DND-41 (cell line): ENCODE measurements around the gene KLF14.
A peak's percentile ranks its signal among the peaks of the same experiment; 100 is the strongest.
"Not testable (repeated sequence)": the region's sequence is repeated elsewhere in the genome, so short reads cannot be mapped to it uniquely, and the experiment has no call there.

Source experiments
- ATAC-seq: fragments of 200-7000 bp; cut with Tn5 transposase; 3 replicates; pipeline ENCODE4 v1.9.1; 2021; ENCODE audit warnings: low read depth; ENCODE audit not compliant: insufficient read depth
- DNase-seq: peaks from one replicate; pipeline ENCODE4 v3.0.0-alpha.2; 2020
- H2AFZ ChIP-seq: 2 replicates; pipeline ENCODE4 v1.6.0; 2012; ENCODE audit warnings: low read depth, low read length
- H3K27ac ChIP-seq: 2 replicates; pipeline ENCODE4 v1.5.1; 2012; ENCODE audit warnings: low read length, inconsistent platforms
- H3K27me3 ChIP-seq: fragments of 200-600 bp; sonication (generic); 2 replicates; pipeline ENCODE4 v1.6.0; 2012; ENCODE audit warnings: low read length, mild to moderate bottlenecking, inconsistent platforms; ENCODE audit not compliant: insufficient read depth, poor library complexity
- H3K36me3 ChIP-seq: 2 replicates; pipeline ENCODE4 v1.5.1; 2012; ENCODE audit warnings: low read length, inconsistent platforms; ENCODE audit not compliant: insufficient read depth
- H3K4me1 ChIP-seq: 2 replicates; pipeline ENCODE4 v1.5.1; 2012; ENCODE audit warnings: mild to moderate bottlenecking, low read length; ENCODE audit not compliant: insufficient read depth
- H3K4me2 ChIP-seq: 2 replicates; pipeline ENCODE4 v1.6.0; 2012; ENCODE audit warnings: mild to moderate bottlenecking, moderate library complexity, low read length, inconsistent platforms; ENCODE audit not compliant: insufficient read depth
- H3K4me3 ChIP-seq, 2 experiments: fragments of 200-600 bp in 1 of 2; shearing (Covaris generic) in 1 of 2; 2 replicates each; pipeline ENCODE4 v1.5.1; 2012 to 2016; ENCODE audit warnings: inconsistent platforms in 2 of 2, low read length in 2 of 2, mild to moderate bottlenecking in 2 of 2, low read depth in 1 of 2, moderate library complexity in 1 of 2
- H3K79me2 ChIP-seq: 2 replicates; pipeline ENCODE4 v1.6.0; 2012; ENCODE audit warnings: low read length, inconsistent platforms; ENCODE audit not compliant: insufficient read depth
- H3K9ac ChIP-seq: 2 replicates; pipeline ENCODE4 v1.6.0; 2012; ENCODE audit warnings: low read depth, mild to moderate bottlenecking, inconsistent platforms, low read length, moderate library complexity
- H3K9me3 ChIP-seq: 2 replicates; pipeline ENCODE4 v1.5.1; 2012; ENCODE audit warnings: low read length, moderate library complexity, mild to moderate bottlenecking, inconsistent platforms; ENCODE audit not compliant: insufficient read depth, severe bottlenecking
- H4K20me1 ChIP-seq: 2 replicates; pipeline ENCODE4 v1.6.0; 2012; ENCODE audit warnings: low read length; ENCODE audit not compliant: insufficient read depth
- CTCF ChIP-seq: IDR thresholded peaks from 2 replicates; pipeline ENCODE4 v1.5.1; 2012; ENCODE audit warnings: borderline replicate concordance, low read length, moderate library complexity, mild to moderate bottlenecking; ENCODE audit not compliant: poor library complexity, severe bottlenecking; ENCODE audit errors: extremely low read depth
- EZH2 ChIP-seq: IDR thresholded peaks from 3 replicates; pipeline ENCODE4 v1.6.1; 2012; ENCODE audit warnings: borderline replicate concordance, low read depth, mild to moderate bottlenecking, moderate library complexity, low read length, inconsistent platforms; ENCODE audit not compliant: severe bottlenecking

The KLF14 gene

GRCh38 chr7:130768854-130769253 lies 34.8 kb upstream of the KLF14 start:
- H3K27ac ChIP-seq: no peak overlapping the region

GRCh38 chr7:130764569-130764968 lies 30.6 kb upstream of the KLF14 start:
- H3K9me3 ChIP-seq, H2AFZ ChIP-seq, H4K20me1 ChIP-seq, H3K4me2 ChIP-seq, H3K9ac ChIP-seq, DNase-seq, H3K4me1 ChIP-seq, H3K27me3 ChIP-seq, ATAC-seq, H3K4me3 ChIP-seq, H3K79me2 ChIP-seq, H3K27ac ChIP-seq, H3K36me3 ChIP-seq: not testable (repeated sequence)

More at GRCh38 chr7:130768854-130769253, 34.8 kb upstream of the KLF14 start:
- H3K4me3 ChIP-seq: no peak overlapping the region
- no peaks in the 10 kb centered on the region for H3K36me3 ChIP-seq
- DNase-seq: no peak
- H3K4me1 ChIP-seq: no peaks in the 10 kb centered on the region
- ATAC-seq: no peak
- no peak overlapping the region for H2AFZ ChIP-seq
- no peak for TF ChIP-seq CTCF
- no peak for TF ChIP-seq EZH2
- H3K4me2 ChIP-seq: no peak overlapping the region
- H3K9me3 ChIP-seq: no peaks in the 10 kb centered on the region
- H3K27me3 ChIP-seq: no peaks in the 10 kb centered on the region
- H3K9ac ChIP-seq: no peak overlapping the region
- no peaks in the 10 kb centered on the region for H3K79me2 ChIP-seq
- no peaks in the 10 kb centered on the region for H4K20me1 ChIP-seq

- peak; percentile 56; the same call in 2 of the 3 replicates for ATAC-seq
- Histone ChIP-seq H3K9me3 (no peaks in the 10 kb centered on the region), H3K36me3 (no peaks in the 10 kb centered on the region), H3K4me2 (no peak overlapping the region), H4K20me1 (no peaks in the 10 kb centered on the region), H2AFZ (no peak overlapping the region), H3K4me3 (no peak overlapping the region), H3K4me1 (no peaks in the 10 kb centered on the region), H3K27ac (no peak overlapping the region), H3K27me3 (peaks cover 7% of the 10 kb centered on the region), H3K9ac (no peak overlapping the region), H3K79me2 (no peaks in the 10 kb centered on the region)
- TF ChIP-seq EZH2 (no peak), CTCF (peak; percentile 73)
- no peak for DNase-seq
Observed at GRCh38 chr7:130758429-130759056, 24.5 kb upstream of the KLF14 start.

DNA sequence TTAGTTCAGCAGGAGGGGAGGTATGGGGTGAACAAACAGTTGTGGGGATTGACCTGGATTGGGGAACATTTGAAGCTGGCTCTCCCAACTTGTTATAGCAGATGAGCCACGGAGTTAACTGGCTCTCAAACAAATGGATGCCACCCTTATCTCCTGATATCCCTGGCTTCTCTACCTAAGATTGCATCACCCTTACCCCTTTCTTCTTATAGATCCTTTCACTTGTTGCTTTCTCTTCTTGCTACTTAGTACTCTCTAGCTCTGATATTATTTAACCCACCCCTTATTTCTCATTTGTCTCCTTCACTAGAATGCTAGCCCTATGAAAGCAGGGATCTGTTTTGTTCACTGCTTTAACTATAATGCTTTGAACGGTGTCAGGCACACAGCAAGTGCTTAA lies 22.3 kb upstream of the KLF14 start:
- Histone ChIP-seq H3K4me3 (no peak overlapping the region), H3K4me1 (no peaks in the 10 kb centered on the region), H3K27ac (no peak overlapping the region), H2AFZ (no peak overlapping the region), H3K36me3 (no peaks in the 10 kb centered on the region), H3K27me3 (peaks cover 17% of the 10 kb centered on the region), H3K4me2 (no peak overlapping the region), H3K79me2 (no peaks in the 10 kb centered on the region), H3K9ac (no peak overlapping the region), H4K20me1 (no peaks in the 10 kb centered on the region), H3K9me3 (no peaks in the 10 kb centered on the region)
- no peak for ATAC-seq
- no peak for DNase-seq
- TF ChIP-seq EZH2 (no peak), CTCF (no peak)
